ENCODE data around the gene ISM2. TPM values are rescaled to one million over a fixed set of nuclear protein-coding genes. Genes with fewer than 3 reads are reported as not detected.
"Not testable (repeated sequence)": the region's sequence is repeated elsewhere in the genome, so short reads cannot be mapped to it uniquely, and the experiment has no call there.

The ISM2 gene
- total RNA-seq, 4 donors from 2014 or later = 0.33 TPM; not detected in 3

DNA sequence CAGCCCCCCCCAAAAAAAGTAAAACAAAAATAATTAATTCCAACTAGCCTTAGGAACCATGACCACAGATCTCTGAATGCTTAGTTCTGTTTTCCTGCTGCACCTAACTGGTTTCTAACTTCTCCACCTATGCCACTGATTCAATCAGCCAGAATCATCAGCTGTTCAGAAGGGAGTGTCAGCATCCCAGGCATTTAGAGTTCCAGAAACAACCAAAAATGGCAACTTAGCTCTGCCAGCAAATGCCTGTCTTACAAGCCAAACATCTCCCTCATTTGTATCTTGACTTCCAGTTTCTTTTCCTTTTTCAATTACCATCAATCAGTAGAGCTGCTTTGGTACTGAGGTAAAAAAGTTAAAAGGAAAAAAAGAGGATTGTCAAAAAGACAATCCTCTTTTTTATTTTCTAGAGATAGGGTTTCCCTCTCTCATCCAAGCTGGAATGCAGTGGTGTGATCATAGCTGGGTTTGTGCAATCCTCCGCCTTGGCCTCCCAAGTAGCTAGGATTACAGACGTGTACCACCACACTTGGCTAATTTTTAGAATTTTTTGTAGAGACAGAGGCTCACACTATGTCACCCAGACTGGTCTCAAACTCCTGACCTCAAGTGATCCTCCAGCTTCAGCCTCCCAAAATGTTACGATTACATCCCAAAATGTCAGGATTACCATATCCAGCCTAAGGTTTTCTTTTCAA is 45.2 kb upstream of the ISM2 start:
- no peaks in the 10 kb centered on the region for H3K9me3 ChIP-seq
- intact Hi-C loops (cut with DNase I) = no loop called here
- TF ChIP-seq POLR2AphosphoS5 (IDR thresholded peaks at IDR 0.05) (no peak), POLR2A (IDR thresholded peaks at IDR 0.05; ENCODE audit: low read depth) (no peak), EP300 (IDR thresholded peaks at IDR 0.05) (no peak)
- 86% methylated on average over 3 of the region's 3 CpGs for WGBS
- no peaks in the 10 kb centered on the region for H3K27me3 ChIP-seq
- H3K4me3 ChIP-seq = no peak overlapping the region
- peak overlapping the region; percentile 52 to 55 (median 53) for H3K27ac ChIP-seq (replicated peaks in 1 of 4)
- DNase-seq (ENCODE audit: extremely low spot score) = no peak
- peaks cover 13 to 29% (median 25%) of the 10 kb centered on the region in 4 donors for H3K4me1 ChIP-seq
- H3K36me3 ChIP-seq = peaks cover 0 to 20% (median 11%) of the 10 kb centered on the region in 4 donors

DNA sequence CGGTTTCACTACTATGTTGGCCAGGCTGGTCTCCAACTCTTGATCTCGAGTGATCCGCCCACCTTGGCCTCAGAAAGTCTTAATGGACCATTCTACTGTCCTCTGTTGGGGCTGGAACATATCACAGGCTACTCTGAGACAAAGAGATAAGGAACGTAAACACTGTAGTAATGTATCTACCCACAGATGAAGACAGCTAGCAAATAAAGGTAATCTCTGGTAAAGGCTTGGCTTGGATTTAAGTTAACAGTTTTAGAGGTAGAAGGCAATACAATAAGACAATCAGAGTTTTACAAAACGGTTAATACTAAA is 44.6 kb upstream of the ISM2 start:
- Histone ChIP-seq H3K9me3 (no peaks in the 10 kb centered on the region), H3K4me3 (no peak overlapping the region), H3K27ac (replicated peaks in 1 of 4) (peak overlapping the region; percentile 52 to 55 (median 53)), H3K36me3 (peaks cover 0 to 14% (median 5%) of the 10 kb centered on the region in 4 donors), H3K27me3 (no peaks in the 10 kb centered on the region), H3K4me1 (peaks cover 13 to 29% (median 25%) of the 10 kb centered on the region in 4 donors)
- DNase-seq (ENCODE audit: extremely low spot score) = no peak
- intact Hi-C loops (cut with DNase I) = no loop called here
- no peak for TF ChIP-seq EP300 (IDR thresholded peaks at IDR 0.05)
- no peak for TF ChIP-seq POLR2A (IDR thresholded peaks at IDR 0.05; ENCODE audit: low read depth)
- TF ChIP-seq POLR2AphosphoS5 (IDR thresholded peaks at IDR 0.05) = no peak
- TF ChIP-seq CTCF (IDR thresholded peaks at IDR 0.05) = no peak
- 69% methylated on average over 5 of the region's 5 CpGs for WGBS

GRCh38 chr14:77542421-77543239 is 44.0 kb upstream of the ISM2 start:
- TF ChIP-seq POLR2A (IDR thresholded peaks at IDR 0.05; ENCODE audit: low read depth) (no peak), POLR2AphosphoS5 (IDR thresholded peaks at IDR 0.05) (peak in 1 of 2 donors; percentile 5), CTCF (IDR thresholded peaks at IDR 0.05) (no peak)
- 51% methylated on average over 11 of the region's 11 CpGs for WGBS
- Histone ChIP-seq H3K36me3 (peaks cover 0 to 11% (median 2%) of the 10 kb centered on the region in 4 donors), H3K4me3 (no peak overlapping the region), H3K27me3 (no peaks in the 10 kb centered on the region), H3K27ac (replicated peaks in 1 of 4) (peak overlapping the region; percentile 52 to 55 (median 53)), H3K9me3 (no peaks in the 10 kb centered on the region), H3K4me1 (peaks cover 13 to 29% (median 25%) of the 10 kb centered on the region in 4 donors)
- DNase-seq (ENCODE audit: extremely low spot score) = no peak
- intact Hi-C loops (cut with DNase I) = no loop called here

DNA sequence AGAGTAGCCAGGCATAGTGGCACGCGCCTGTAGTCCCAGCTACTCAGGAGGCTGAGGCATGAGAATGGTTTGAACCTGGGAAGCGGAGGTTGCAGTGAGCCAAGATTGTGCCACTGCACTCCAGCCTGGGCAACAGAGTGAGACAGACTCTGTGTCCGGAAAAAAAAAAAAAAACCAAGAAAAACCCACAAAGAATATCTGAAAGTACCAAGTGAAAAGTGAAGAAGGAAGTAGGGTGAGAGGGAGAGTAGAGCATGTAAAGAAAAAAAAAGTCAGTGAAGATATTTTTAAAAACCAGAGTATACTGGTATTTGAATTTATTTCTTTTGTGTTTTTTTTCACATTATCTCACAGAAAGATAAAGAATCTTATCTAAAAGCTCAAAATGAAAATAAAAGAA is 43.3 kb upstream of the ISM2 start:
- TF ChIP-seq POLR2AphosphoS5 (IDR thresholded peaks at IDR 0.05) (no peak), CTCF (IDR thresholded peaks at IDR 0.05) (no peak), POLR2A (IDR thresholded peaks at IDR 0.05; ENCODE audit: low read depth) (no peak), EP300 (IDR thresholded peaks at IDR 0.05) (no peak)
- Histone ChIP-seq H3K36me3 (peaks cover 0 to 6% (median 0%) of the 10 kb centered on the region in 4 donors), H3K4me3 (no peak overlapping the region), H3K4me1 (peaks cover 13 to 29% (median 25%) of the 10 kb centered on the region in 4 donors), H3K27ac (replicated peaks in 1 of 4) (peak overlapping the region; percentile 52 to 55 (median 53)), H3K9me3 (no peaks in the 10 kb centered on the region), H3K27me3 (no peaks in the 10 kb centered on the region)
- intact Hi-C loops (cut with DNase I) = no loop called here
- WGBS = 81% methylated on average over 4 of the region's 4 CpGs
- no peak for DNase-seq (ENCODE audit: extremely low spot score)

GRCh38 chr14:77536951-77537350 is 38.3 kb upstream of the ISM2 start:
- 92% methylated on average over 5 of the region's 5 CpGs for WGBS
- H3K27me3 ChIP-seq; DNase-seq (ENCODE audit: extremely low spot score); intact Hi-C loops (cut with DNase I); H3K4me3 ChIP-seq; H3K27ac ChIP-seq (replicated peaks in 1 of 4); H3K9me3 ChIP-seq; H3K4me1 ChIP-seq: not testable (repeated sequence)
- peaks cover 5 to 10% (median 9%) of the 10 kb centered on the region in 4 donors for H3K36me3 ChIP-seq

All from esophagus muscularis mucosa (tissue), 4 donors.